GM19193 (cell line): Measurements from ENCODE around the gene ZNF43.
A peak's percentile ranks its signal among the peaks of the same experiment; 100 is the strongest.

Source experiments
- POLR2A ChIP-seq: IDR thresholded peaks from 4 replicates; pipeline ENCODE4 v1.6.1; 2011; ENCODE audit not compliant: insufficient read depth, insufficient read length; ENCODE audit errors: extremely low read depth

The ZNF43 gene

GRCh38 chr19:21835810-21836444 lies at the start of gene ZNF43:
ZNF43 (minus strand) TSS chr19:21836182; CDS start chr19:21836038, 144 bp downstream.
- TF ChIP-seq POLR2A, result peak; percentile 92

- no peak for TF ChIP-seq POLR2A
These were observed 47.5 kb upstream of the ZNF43 start for GRCh38 chr19:21883516-21883915.

- TF ChIP-seq POLR2A, result no peak
These were observed 42.7 kb upstream of the ZNF43 start for GRCh38 chr19:21878646-21879045.

GRCh38 chr19:21877976-21878375 lies 42.0 kb upstream of the ZNF43 start:
- no peak for TF ChIP-seq POLR2A

- TF ChIP-seq POLR2A, result no peak
These were observed 21.0 kb upstream of the ZNF43 start for GRCh38 chr19:21856773-21857514.

GRCh38 chr19:21851596-21852345 lies 15.8 kb upstream of the ZNF43 start:
- peak; percentile 58 for TF ChIP-seq POLR2A

- TF ChIP-seq POLR2A, result no peak
These were observed 14.8 kb upstream of the ZNF43 start for GRCh38 chr19:21850656-21851255.

- TF ChIP-seq POLR2A, result no peak
These were observed 12.7 kb upstream of the ZNF43 start for GRCh38 chr19:21848706-21849105.

GRCh38 chr19:21843081-21843480 lies 7.1 kb upstream of the ZNF43 start:
- no peak for TF ChIP-seq POLR2A

- no peak for TF ChIP-seq POLR2A
These were observed 5.6 kb upstream of the ZNF43 start for GRCh38 chr19:21841488-21842097.

- TF ChIP-seq POLR2A, result no peak
These were observed 5.1 kb upstream of the ZNF43 start for GRCh38 chr19:21841081-21841480.

- no peak for TF ChIP-seq POLR2A
These were observed 4.0 kb upstream of the ZNF43 start for GRCh38 chr19:21839976-21840375.

GRCh38 chr19:21838646-21839045 lies 2.7 kb upstream of the ZNF43 start:
- TF ChIP-seq POLR2A, result no peak

GRCh38 chr19:21835429-21835809 lies 563 bp downstream of the ZNF43 start:
- no peak for TF ChIP-seq POLR2A

- no peak for TF ChIP-seq POLR2A
These were observed 2.2 kb downstream of the ZNF43 start for GRCh38 chr19:21833733-21834132.
